Smooth muscle cell (in vitro differentiated cells): ENCODE data around the gene SLC16A3. TPM values are rescaled to one million over a fixed set of nuclear protein-coding genes. Genes with fewer than 3 reads are reported as not detected.

Source experiments
- DNase-seq: peaks from one replicate; lab custom pipeline; 2025; ENCODE audit not compliant: unreplicated experiment; lab: John Stamatoyannopoulos, UW
- H2AFZ ChIP-seq: fragments of 200-600 bp; sonication (generic); 2 replicates; pipeline ENCODE4 v1.6.0; 2016; ENCODE audit warnings: antibody characterized with exemption, low read depth, mild to moderate bottlenecking
- H3F3A ChIP-seq: fragments of 200-600 bp; sonication (generic); 2 replicates; pipeline ENCODE4 v1.6.0; 2017; ENCODE audit warnings: antibody characterized with exemption, low read depth
- H3K27ac ChIP-seq: fragments of 200-600 bp; sonication (generic); 2 replicates; pipeline ENCODE4 v1.5.1; 2016; ENCODE audit warnings: low read depth, mild to moderate bottlenecking
- H3K27me3 ChIP-seq: fragments of 200-600 bp; sonication (generic); 2 replicates; pipeline ENCODE4 v1.6.1; 2016; ENCODE audit warnings: low read depth, mild to moderate bottlenecking
- H3K36me3 ChIP-seq: fragments of 200-600 bp; sonication (generic); 2 replicates; pipeline ENCODE4 v1.5.1; 2016; ENCODE audit warnings: low read depth
- H3K4me1 ChIP-seq: fragments of 200-600 bp; sonication (generic); 2 replicates; pipeline ENCODE4 v1.5.1; 2016; ENCODE audit warnings: low read depth
- H3K4me2 ChIP-seq: fragments of 200-600 bp; sonication (generic); 2 replicates; pipeline ENCODE4 v1.6.0; 2016; ENCODE audit warnings: mild to moderate bottlenecking
- H3K4me3 ChIP-seq: fragments of 200-600 bp; sonication (generic); 2 replicates; pipeline ENCODE4 v1.5.1; 2016; ENCODE audit warnings: mild to moderate bottlenecking
- H3K79me2 ChIP-seq: fragments of 200-600 bp; sonication (generic); 2 replicates; pipeline ENCODE4 v1.6.0; 2016; ENCODE audit warnings: low read depth, mild to moderate bottlenecking
- H3K9ac ChIP-seq: fragments of 200-600 bp; sonication (generic); 2 replicates; pipeline ENCODE4 v1.6.0; 2016; ENCODE audit warnings: low read depth
- H3K9me3 ChIP-seq: fragments of 200-600 bp; sonication (generic); replicated peaks from 2 replicates; pipeline ENCODE4 v1.5.1; 2016; ENCODE audit warnings: low read depth
- H4K20me1 ChIP-seq: fragments of 200-600 bp; sonication (generic); 2 replicates; pipeline ENCODE4 v1.6.0; 2016; ENCODE audit warnings: low read depth
- CTCF ChIP-seq: fragments of 200-600 bp; sonication (generic); IDR thresholded peaks from 2 replicates; pipeline ENCODE4 v1.5.1; 2017; ENCODE audit warnings: borderline replicate concordance, mild to moderate bottlenecking, antibody characterized with exemption; ENCODE audit not compliant: insufficient read depth, poor library complexity, severe bottlenecking
- WGBS: methylation state at CpG from one replicate; pipeline ENCODE4 v1.1.7; 2016; ENCODE audit warnings: low lambda C conversion rate; 5-methylcytosine and 5-hydroxymethylcytosine counted together
- polyA plus RNA-seq: library from polyadenylated mRNA; unstranded; fragments of >200 nt; fragmentation: Nextera tagmentation; extraction: Ambion mirVana; gene quantifications from 2 replicates; pipeline ENCODE4 v1.2.1, GENCODE V29; 2016
- total RNA-seq: library from RNA; depleted of rRNA; stranded (reverse); fragments of >200 nt; gene quantifications from 2 replicates; pipeline ENCODE4 v1.2.3, GENCODE V29; 2014

The SLC16A3 gene
- total and polyA plus RNA-seq, 2 experiments from 2014 or later, result 83.3 to 180 TPM

- no peak overlapping the region for H2AFZ ChIP-seq
Observed at GRCh38 chr17:82195675-82196672, 32.9 kb upstream of the SLC16A3 start.

GRCh38 chr17:82198092-82198491, 30.8 kb upstream of the SLC16A3 start:
- no peak for DNase-seq

More at GRCh38 chr17:82195675-82196672, 32.9 kb upstream of the SLC16A3 start:
- Histone ChIP-seq H3K4me3 (no peak overlapping the region), H3K4me2 (no peak overlapping the region), H3K27me3 (no peaks in the 10 kb centered on the region), H3K4me1 (no peaks in the 10 kb centered on the region), H3K36me3 (peaks cover 9% of the 10 kb centered on the region), H3K27ac (no peak overlapping the region), H3K9ac (no peak overlapping the region), H3K79me2 (no peaks in the 10 kb centered on the region), H3K9me3 (no peaks in the 10 kb centered on the region), H4K20me1 (no peaks in the 10 kb centered on the region), H3F3A (no peaks in the 10 kb centered on the region)
- WGBS, result 95% methylated on average over 25 of the region's 25 CpGs
- no peak for TF ChIP-seq CTCF
- no peak for DNase-seq

GRCh38 chr17:82199496-82199895, 29.3 kb upstream of the SLC16A3 start:
- WGBS, result 96% methylated on average over 12 of the region's 12 CpGs
- no peaks in the 10 kb centered on the region for H3K27me3 ChIP-seq
- no peaks in the 10 kb centered on the region for H3K79me2 ChIP-seq
- H3K4me2 ChIP-seq, result no peak overlapping the region
- no peak for TF ChIP-seq CTCF
- peaks cover 3% of the 10 kb centered on the region for H3K36me3 ChIP-seq
- DNase-seq, result no peak
- H3F3A ChIP-seq, result no peaks in the 10 kb centered on the region
- no peak overlapping the region for H3K4me3 ChIP-seq
- H2AFZ ChIP-seq, result no peak overlapping the region
- no peak overlapping the region for H3K27ac ChIP-seq
- peaks cover 14% of the 10 kb centered on the region for H4K20me1 ChIP-seq
- H3K9me3 ChIP-seq, result no peaks in the 10 kb centered on the region
- no peaks in the 10 kb centered on the region for H3K4me1 ChIP-seq
- no peak overlapping the region for H3K9ac ChIP-seq

More at GRCh38 chr17:82198092-82198491, 30.8 kb upstream of the SLC16A3 start:
- Histone ChIP-seq H3K9ac (no peak overlapping the region), H3F3A (no peaks in the 10 kb centered on the region), H4K20me1 (peaks cover 4% of the 10 kb centered on the region), H3K4me3 (no peak overlapping the region), H3K9me3 (no peaks in the 10 kb centered on the region), H3K36me3 (peaks cover 9% of the 10 kb centered on the region), H3K27me3 (no peaks in the 10 kb centered on the region), H3K4me1 (no peaks in the 10 kb centered on the region), H2AFZ (no peak overlapping the region), H3K27ac (no peak overlapping the region), H3K79me2 (no peaks in the 10 kb centered on the region), H3K4me2 (no peak overlapping the region)
- TF ChIP-seq CTCF, result no peak
- 92% methylated on average over 4 of the region's 4 CpGs for WGBS
